ENCODE data around the gene BRICD5.

BRICD5 gene

DNA sequence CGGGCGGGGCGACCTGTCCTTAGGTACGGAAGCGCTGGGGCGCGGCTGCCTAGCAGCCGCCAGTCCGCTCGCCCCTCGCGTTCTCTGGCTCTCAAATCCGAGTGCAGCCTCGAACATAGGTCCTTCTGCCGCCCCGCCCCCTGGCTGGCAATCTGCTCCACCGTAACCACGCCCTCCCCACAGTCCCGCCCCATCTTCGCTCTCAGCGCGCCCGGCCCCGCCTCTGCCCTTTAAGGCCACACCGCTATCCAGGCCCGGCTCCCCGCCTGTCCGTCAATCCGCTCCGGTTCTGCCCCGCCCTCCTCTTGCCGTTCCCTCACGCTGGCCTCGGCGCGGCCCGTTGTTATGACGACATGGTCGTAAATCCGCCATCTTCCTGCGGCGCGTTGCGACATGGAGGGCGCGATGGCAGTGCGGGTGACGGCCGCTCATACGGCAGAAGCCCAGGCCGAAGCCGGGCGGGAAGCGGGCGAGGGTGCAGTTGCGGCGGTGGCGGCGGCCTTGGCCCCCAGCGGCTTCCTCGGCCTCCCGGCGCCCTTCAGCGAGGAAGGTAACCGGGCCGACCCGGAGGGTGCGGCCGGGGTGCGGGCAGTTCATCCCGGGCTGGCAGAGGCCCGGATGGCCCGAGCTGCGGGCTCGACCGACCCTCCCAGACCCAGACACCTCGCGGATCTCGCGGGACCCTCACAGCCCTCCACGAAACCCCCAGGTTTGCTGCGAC is 12.7 kb upstream of the BRICD5 start, which contains the start of gene E4F1 (continued):
- TF ChIP-seq, protein P1, sequence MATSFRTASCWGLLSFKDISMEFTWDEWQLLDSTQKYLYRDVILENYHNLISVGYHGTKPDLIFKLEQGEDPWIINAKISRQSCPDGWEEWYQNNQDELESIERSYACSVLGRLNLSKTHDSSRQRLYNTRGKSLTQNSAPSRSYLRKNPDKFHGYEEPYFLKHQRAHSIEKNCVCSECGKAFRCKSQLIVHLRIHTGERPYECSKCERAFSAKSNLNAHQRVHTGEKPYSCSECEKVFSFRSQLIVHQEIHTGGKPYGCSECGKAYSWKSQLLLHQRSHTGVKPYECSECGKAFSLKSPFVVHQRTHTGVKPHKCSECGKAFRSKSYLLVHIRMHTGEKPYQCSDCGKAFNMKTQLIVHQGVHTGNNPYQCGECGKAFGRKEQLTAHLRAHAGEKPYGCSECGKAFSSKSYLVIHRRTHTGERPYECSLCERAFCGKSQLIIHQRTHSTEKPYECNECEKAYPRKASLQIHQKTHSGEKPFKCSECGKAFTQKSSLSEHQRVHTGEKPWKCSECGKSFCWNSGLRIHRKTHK (tag by site-specific recombination; IDR thresholded peaks at IDR 0.05) = no peak
- TF ChIP-seq, protein P2, sequence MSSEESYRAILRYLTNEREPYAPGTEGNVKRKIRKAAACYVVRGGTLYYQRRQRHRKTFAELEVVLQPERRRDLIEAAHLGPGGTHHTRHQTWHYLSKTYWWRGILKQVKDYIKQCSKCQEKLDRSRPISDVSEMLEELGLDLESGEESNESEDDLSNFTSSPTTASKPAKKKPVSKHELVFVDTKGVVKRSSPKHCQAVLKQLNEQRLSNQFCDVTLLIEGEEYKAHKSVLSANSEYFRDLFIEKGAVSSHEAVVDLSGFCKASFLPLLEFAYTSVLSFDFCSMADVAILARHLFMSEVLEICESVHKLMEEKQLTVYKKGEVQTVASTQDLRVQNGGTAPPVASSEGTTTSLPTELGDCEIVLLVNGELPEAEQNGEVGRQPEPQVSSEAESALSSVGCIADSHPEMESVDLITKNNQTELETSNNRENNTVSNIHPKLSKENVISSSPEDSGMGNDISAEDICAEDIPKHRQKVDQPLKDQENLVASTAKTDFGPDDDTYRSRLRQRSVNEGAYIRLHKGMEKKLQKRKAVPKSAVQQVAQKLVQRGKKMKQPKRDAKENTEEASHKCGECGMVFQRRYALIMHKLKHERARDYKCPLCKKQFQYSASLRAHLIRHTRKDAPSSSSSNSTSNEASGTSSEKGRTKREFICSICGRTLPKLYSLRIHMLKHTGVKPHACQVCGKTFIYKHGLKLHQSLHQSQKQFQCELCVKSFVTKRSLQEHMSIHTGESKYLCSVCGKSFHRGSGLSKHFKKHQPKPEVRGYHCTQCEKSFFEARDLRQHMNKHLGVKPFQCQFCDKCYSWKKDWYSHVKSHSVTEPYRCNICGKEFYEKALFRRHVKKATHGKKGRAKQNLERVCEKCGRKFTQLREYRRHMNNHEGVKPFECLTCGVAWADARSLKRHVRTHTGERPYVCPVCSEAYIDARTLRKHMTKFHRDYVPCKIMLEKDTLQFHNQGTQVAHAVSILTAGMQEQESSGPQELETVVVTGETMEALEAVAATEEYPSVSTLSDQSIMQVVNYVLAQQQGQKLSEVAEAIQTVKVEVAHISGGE (tag by site-specific recombination; conservative IDR thresholded peaks at IDR 0.05; ENCODE audit: low read depth) = peak; percentile 22
- TF ChIP-seq RBAK (tag by site-specific recombination; IDR thresholded peaks at IDR 0.05) (no peak), ZNF600 (tag by site-specific recombination; IDR thresholded peaks at IDR 0.05) (peak; percentile 70), IKZF3 (tag by site-specific recombination; IDR thresholded peaks at IDR 0.05) (no peak), ZNF677 (tag by site-specific recombination; IDR thresholded peaks at IDR 0.05) (no peak), ZNF391 (tag by site-specific recombination; IDR thresholded peaks at IDR 0.05; ENCODE audit: borderline replicate concordance, low read depth) (peak; percentile 81), ZNF341 (tag by site-specific recombination; IDR thresholded peaks at IDR 0.05; ENCODE audit: low read depth) (peak; percentile 90), ZNF48 (tag by site-specific recombination; IDR thresholded peaks at IDR 0.05) (no peak), ZNF2 (tag by site-specific recombination; IDR thresholded peaks at IDR 0.05) (peak; percentile 61), ZNF292 (tag by site-specific recombination; IDR thresholded peaks at IDR 0.05; ENCODE audit: borderline replicate concordance, low read depth) (no peak), ZSCAN23 (tag by site-specific recombination; IDR thresholded peaks at IDR 0.05) (no peak), OSR2 (tag by site-specific recombination; IDR thresholded peaks at IDR 0.05) (no peak), ZNF16 (tag by site-specific recombination; IDR thresholded peaks at IDR 0.05; ENCODE audit: low read depth) (no peak), ZBTB17 (tag by site-specific recombination; IDR thresholded peaks at IDR 0.05) (peak; percentile 91)
- TF ChIP-seq, protein P3, sequence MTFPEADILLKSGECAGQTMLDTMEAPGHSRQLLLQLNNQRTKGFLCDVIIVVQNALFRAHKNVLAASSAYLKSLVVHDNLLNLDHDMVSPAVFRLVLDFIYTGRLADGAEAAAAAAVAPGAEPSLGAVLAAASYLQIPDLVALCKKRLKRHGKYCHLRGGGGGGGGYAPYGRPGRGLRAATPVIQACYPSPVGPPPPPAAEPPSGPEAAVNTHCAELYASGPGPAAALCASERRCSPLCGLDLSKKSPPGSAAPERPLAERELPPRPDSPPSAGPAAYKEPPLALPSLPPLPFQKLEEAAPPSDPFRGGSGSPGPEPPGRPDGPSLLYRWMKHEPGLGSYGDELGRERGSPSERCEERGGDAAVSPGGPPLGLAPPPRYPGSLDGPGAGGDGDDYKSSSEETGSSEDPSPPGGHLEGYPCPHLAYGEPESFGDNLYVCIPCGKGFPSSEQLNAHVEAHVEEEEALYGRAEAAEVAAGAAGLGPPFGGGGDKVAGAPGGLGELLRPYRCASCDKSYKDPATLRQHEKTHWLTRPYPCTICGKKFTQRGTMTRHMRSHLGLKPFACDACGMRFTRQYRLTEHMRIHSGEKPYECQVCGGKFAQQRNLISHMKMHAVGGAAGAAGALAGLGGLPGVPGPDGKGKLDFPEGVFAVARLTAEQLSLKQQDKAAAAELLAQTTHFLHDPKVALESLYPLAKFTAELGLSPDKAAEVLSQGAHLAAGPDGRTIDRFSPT (tag by site-specific recombination; IDR thresholded peaks at IDR 0.05) = peak; percentile 84
- TF ChIP-seq, protein P4, sequence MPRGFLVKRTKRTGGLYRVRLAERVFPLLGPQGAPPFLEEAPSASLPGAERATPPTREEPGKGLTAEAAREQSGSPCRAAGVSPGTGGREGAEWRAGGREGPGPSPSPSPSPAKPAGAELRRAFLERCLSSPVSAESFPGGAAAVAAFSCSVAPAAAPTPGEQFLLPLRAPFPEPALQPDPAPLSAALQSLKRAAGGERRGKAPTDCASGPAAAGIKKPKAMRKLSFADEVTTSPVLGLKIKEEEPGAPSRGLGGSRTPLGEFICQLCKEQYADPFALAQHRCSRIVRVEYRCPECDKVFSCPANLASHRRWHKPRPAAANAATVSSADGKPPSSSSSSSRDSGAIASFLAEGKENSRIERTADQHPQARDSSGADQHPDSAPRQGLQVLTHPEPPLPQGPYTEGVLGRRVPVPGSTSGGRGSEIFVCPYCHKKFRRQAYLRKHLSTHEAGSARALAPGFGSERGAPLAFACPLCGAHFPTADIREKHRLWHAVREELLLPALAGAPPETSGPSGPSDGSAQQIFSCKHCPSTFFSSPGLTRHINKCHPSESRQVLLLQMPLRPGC (tag by site-specific recombination; IDR thresholded peaks at IDR 0.05) = peak; percentile 78
- TF ChIP-seq, protein P5, sequence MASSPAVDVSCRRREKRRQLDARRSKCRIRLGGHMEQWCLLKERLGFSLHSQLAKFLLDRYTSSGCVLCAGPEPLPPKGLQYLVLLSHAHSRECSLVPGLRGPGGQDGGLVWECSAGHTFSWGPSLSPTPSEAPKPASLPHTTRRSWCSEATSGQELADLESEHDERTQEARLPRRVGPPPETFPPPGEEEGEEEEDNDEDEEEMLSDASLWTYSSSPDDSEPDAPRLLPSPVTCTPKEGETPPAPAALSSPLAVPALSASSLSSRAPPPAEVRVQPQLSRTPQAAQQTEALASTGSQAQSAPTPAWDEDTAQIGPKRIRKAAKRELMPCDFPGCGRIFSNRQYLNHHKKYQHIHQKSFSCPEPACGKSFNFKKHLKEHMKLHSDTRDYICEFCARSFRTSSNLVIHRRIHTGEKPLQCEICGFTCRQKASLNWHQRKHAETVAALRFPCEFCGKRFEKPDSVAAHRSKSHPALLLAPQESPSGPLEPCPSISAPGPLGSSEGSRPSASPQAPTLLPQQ (tag by site-specific recombination; IDR thresholded peaks at IDR 0.05) = peak; percentile 50; the same call in 1 of the 2 replicates
- TF ChIP-seq, protein P6, sequence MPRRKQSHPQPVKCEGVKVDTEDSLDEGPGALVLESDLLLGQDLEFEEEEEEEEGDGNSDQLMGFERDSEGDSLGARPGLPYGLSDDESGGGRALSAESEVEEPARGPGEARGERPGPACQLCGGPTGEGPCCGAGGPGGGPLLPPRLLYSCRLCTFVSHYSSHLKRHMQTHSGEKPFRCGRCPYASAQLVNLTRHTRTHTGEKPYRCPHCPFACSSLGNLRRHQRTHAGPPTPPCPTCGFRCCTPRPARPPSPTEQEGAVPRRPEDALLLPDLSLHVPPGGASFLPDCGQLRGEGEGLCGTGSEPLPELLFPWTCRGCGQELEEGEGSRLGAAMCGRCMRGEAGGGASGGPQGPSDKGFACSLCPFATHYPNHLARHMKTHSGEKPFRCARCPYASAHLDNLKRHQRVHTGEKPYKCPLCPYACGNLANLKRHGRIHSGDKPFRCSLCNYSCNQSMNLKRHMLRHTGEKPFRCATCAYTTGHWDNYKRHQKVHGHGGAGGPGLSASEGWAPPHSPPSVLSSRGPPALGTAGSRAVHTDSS (tag by site-specific recombination; IDR thresholded peaks at IDR 0.05) = no peak
